RWPE1 (cell line): ENCODE measurements around the gene SP110.

Experiments
- CTCF ChIA-PET: fragments of 350-600 bp; sonication (Branson Sonifier 250); formaldehyde crosslinking; extraction: SDS; loops from one replicate; lab custom pipeline; 2021; lab: Yijun Ruan, JAX
- POLR2A ChIA-PET: fragments of 400-600 bp; formaldehyde crosslinking; extraction: SDS; loops from one replicate; lab custom pipeline; 2020; ENCODE audit warnings: antibody characterized with exemption; ENCODE audit not compliant: low non-redundant PET; lab: Yijun Ruan, JAX
- DNase-seq: peaks from one replicate; pipeline ENCODE4 v3.0.0; 2012; ENCODE audit warnings: low spot score
- H3K27ac ChIP-seq: fragments of 450-650 bp; 2 replicates; pipeline ENCODE4 v1.5.1; 2017
- TF ChIP-seq, protein P1 (sequence below): fragments of 450-650 bp; conservative IDR thresholded peaks from 2 replicates; pipeline ENCODE4 v1.5.1; 2017; ENCODE audit warnings: low read depth, mild to moderate bottlenecking

SP110 gene

DNA sequence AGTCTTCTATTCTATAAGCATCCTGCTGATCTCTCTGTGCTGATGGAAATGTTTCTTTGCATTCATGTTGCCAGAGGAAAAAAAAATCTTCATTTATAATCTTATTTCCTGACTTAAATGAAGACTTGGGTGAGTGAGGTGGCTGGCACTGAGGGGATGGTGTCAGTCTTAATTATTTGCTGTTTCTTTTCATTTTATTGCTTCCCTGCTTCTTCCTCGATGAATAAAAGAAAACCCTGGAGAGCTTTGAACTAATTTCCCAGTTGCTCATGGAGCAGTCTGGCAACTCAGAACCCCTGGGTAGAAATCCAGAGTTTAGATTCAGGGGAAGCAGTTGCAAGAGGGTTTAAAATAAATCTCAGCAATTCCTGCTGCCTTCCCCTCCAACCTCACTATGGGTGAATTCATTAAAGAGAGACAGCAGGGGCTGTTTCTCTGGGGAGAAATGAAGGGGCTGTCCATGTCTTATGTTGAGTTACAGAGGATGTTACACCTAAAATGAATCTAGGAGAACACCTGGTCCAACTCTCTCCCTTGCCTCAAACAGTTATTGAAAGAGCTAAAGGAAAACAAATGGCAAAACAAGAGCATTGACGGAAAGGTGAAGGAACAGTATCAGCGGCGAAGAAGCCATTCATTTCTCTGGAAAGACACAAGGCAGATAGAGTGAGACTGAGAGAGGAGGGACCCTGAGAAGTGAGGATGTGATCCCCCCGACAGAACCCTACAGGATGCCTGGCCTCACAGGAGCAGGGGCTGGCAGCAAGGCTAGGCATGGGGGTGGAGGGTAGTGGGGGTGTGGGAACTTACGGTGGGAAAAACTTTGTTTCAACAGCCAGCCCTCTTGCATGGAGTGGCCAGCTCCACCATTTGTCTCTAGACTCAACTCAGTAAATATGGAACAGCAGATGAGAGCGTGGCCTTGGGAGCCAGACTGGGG is 41.0 kb downstream of the SP110 start:
- CTCF ChIA-PET, result no interaction called here
- no peak for DNase-seq
- H3K27ac ChIP-seq, result no peak overlapping the region
- TF ChIP-seq, protein P1, sequence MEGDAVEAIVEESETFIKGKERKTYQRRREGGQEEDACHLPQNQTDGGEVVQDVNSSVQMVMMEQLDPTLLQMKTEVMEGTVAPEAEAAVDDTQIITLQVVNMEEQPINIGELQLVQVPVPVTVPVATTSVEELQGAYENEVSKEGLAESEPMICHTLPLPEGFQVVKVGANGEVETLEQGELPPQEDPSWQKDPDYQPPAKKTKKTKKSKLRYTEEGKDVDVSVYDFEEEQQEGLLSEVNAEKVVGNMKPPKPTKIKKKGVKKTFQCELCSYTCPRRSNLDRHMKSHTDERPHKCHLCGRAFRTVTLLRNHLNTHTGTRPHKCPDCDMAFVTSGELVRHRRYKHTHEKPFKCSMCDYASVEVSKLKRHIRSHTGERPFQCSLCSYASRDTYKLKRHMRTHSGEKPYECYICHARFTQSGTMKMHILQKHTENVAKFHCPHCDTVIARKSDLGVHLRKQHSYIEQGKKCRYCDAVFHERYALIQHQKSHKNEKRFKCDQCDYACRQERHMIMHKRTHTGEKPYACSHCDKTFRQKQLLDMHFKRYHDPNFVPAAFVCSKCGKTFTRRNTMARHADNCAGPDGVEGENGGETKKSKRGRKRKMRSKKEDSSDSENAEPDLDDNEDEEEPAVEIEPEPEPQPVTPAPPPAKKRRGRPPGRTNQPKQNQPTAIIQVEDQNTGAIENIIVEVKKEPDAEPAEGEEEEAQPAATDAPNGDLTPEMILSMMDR, result no peak
- POLR2A ChIA-PET, result no interaction called here

DNA sequence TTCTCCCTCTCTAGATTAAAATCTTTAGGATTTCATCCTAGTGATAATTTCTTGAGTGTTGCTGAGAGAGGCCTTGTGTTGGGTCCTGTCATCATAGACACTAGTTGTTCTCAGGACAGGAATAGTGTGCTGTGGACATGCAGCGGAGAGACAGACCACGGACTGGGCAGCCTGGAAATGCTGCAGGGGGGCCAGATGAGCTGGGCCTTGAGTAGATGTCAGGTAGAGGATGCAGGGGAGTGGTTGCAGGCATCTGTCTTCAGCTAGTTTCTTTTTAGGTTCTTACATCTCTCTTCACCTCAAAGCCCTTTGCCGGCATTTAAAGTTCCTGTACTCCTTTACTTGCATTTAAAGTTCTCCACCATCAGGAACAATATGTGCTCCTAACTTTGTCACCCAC is 42.8 kb downstream of the SP110 start:
- TF ChIP-seq, protein P1, result no peak

GRCh38 chr2:230174466-230174865 is 45.3 kb downstream of the SP110 start:
- ChIA-PET CTCF (no interaction called here), POLR2A (no interaction called here)
- TF ChIP-seq, protein P1, result no peak
- no peak overlapping the region for H3K27ac ChIP-seq
- DNase-seq, result no peak

More for the DNA sequence above, 42.8 kb downstream of the SP110 start:
- CTCF ChIA-PET, result no interaction called here
- POLR2A ChIA-PET, result no interaction called here
- H3K27ac ChIP-seq, result no peak overlapping the region
- no peak for DNase-seq

- ChIA-PET POLR2A (no interaction called here), CTCF (interaction anchor here (0.6 kb wide), 1 partner anchor 47 kb away, joined by 3 read pairs; the partner anchor contains the start of gene SP110)
- TF ChIP-seq, protein P1, result no peak
- H3K27ac ChIP-seq, result no peak overlapping the region
- DNase-seq, result no peak
Measured at GRCh38 chr2:230172852-230173251, 46.9 kb downstream of the SP110 start.

DNA sequence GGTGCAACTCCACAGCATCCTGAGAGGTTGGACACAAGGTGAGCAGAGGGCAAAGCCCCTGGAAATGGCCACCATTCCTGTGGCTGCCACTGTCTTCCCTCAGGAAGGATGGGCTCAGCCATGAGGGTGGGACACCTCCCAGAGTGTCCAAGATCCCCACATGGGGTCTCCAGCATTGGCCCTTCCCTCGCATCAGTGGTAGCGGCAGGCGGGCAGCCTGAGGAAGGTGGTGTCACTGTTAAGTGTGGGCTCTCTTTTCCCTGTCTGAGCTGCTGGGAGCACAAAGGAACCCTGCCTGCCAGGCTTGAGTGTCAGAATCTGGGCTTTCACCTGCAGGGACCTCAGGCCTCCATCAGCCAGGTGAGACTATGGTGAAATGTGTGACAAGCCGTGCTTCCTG is 47.6 kb downstream of the SP110 start:
- TF ChIP-seq, protein P1, result no peak
- POLR2A ChIA-PET, result no interaction called here
- no peak overlapping the region for H3K27ac ChIP-seq
- CTCF ChIA-PET, result no interaction called here
- DNase-seq, result no peak

DNA sequence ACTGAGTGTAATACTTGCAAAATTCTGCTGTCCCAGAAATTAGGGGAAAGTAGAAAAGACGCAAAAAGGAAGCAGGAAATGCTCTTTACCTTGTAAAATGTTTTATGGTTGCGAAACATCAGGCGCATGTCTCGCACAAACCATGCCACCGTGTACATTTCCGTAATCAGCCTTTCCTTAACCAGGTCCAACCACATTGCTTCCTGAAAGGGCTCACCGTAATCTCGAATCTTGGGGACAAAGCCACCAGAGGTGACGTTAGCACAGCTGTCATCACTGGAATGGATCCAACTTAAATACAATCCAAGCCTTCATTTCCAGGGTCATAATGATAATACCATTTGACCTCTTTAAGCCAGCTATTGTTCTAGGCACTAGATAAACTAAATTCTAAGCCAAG is 49.3 kb downstream of the SP110 start:
- TF ChIP-seq, protein P1, result no peak
- CTCF ChIA-PET, result interaction anchor here (1.0 to 1.6 kb wide), 3 partner anchors 9 to 162 kb away, joined by 3 to 11 read pairs (median 3); no protein-coding TSS in a partner anchor
- POLR2A ChIA-PET, result no interaction called here
- no peak for DNase-seq
- no peak overlapping the region for H3K27ac ChIP-seq
